Kidney (tissue), 14 donors: ENCODE data around the gene CPA4. TPM values are rescaled to one million over a fixed set of nuclear protein-coding genes. Genes with fewer than 3 reads are reported as not detected.

Experiments used
- DNase-seq, 5 donors: peaks; one replicate each; pipeline ENCODE4 v3.0.0-alpha.2; 2013 to 2020
- FAIRE-seq: peaks from 2 replicates; lab custom pipeline; 2012; peaks lifted over from hg19 to GRCh38; lab: Jason Lieb, UNC
- H3K27ac ChIP-seq, 2 donors: one replicate each; pipeline ENCODE4 v1.7.0; 2013; ENCODE audit warnings: low read depth in 2 of 2, low read length in 2 of 2, inconsistent platforms in 1 of 2
- H3K27me3 ChIP-seq: one replicate; pipeline ENCODE4 v1.7.1; 2013; ENCODE audit warnings: low read length, inconsistent platforms; ENCODE audit not compliant: control insufficient read depth, insufficient read depth
- H3K36me3 ChIP-seq, 3 donors: one replicate each; pipeline versions ENCODE4 v1.7.0 to v1.7.1; 2013; ENCODE audit warnings: low read length in 3 of 3, control low read depth in 1 of 3, inconsistent platforms in 1 of 3; ENCODE audit not compliant: insufficient read depth in 3 of 3, control insufficient read depth in 2 of 3
- H3K4me1 ChIP-seq, 3 donors: one replicate each; pipeline versions ENCODE4 v1.7.0 to v1.7.1; 2013; ENCODE audit warnings: low read length in 3 of 3, inconsistent platforms in 1 of 3, low read depth in 1 of 3; ENCODE audit not compliant: control insufficient read depth in 2 of 3, insufficient read depth in 2 of 3
- H3K4me3 ChIP-seq, 3 donors: one replicate each; pipeline versions ENCODE4 v1.7.0 to v1.8.1; 2013; ENCODE audit warnings: low read length in 3 of 3, control low read depth in 1 of 3, inconsistent platforms in 1 of 3
- H3K9ac ChIP-seq, 3 donors: one replicate each; pipeline versions ENCODE4 v1.7.0 to v1.7.1; 2013; ENCODE audit warnings: low read length in 3 of 3, control low read depth in 1 of 3, inconsistent platforms in 1 of 3
- H3K9me3 ChIP-seq, 3 donors: one replicate each; pipeline versions ENCODE4 v1.7.0 to v1.7.1; 2013; ENCODE audit warnings: low read length in 3 of 3, control low read depth in 1 of 3, inconsistent platforms in 1 of 3; ENCODE audit not compliant: control insufficient read depth in 2 of 3, insufficient read depth in 1 of 3
- intact Hi-C: fragments of 100-400 bp; cut with DNase I; formaldehyde crosslinking; loops from one replicate; pipeline ENCODE4 v1.11.1; 2022
- polyA plus RNA-seq: library from polyadenylated mRNA; stranded (reverse); fragments of 350-450 nt; fragmentation: Illumina TruSeq; extraction: RNeasy Lipid Tissue Mini Kit (QIAGEN cat#74804); gene quantifications from one replicate; pipeline ENCODE4 v1.2.3, GENCODE V29; 2014; ENCODE audit warnings: low read depth, low replicate concordance; ENCODE audit not compliant: insufficient read depth
- total RNA-seq: library from RNA; stranded (reverse); fragmentation: NEBNext Ultra II Directional; extraction: Animal tissue kit (Norgen Biotek cat#: 25700); gene quantifications from one replicate; pipeline ENCODE4 v1.2.1, GENCODE V29; 2021
- TF ChIP-seq, protein P1 (sequence below): IDR thresholded peaks from 3 replicates; pipeline ENCODE4 v1.5.1; 2012; ENCODE audit warnings: mild to moderate bottlenecking, moderate library complexity, borderline replicate concordance; ENCODE audit not compliant: insufficient read depth; ENCODE audit errors: extremely low read depth
- donor health status: control.
- donor health status: control.
- donor health status: control.
- donor health status: control.
- donor health status: control.
- donor health status: DM: yes; HTN: yes; CAD: no.
- donor health status: Normal renal cell carcinoma (clear cell type).

CPA4 gene
- total and polyA plus RNA-seq, 2 donors from 2014 or later: 1.1 TPM; not detected in 1

DNA sequence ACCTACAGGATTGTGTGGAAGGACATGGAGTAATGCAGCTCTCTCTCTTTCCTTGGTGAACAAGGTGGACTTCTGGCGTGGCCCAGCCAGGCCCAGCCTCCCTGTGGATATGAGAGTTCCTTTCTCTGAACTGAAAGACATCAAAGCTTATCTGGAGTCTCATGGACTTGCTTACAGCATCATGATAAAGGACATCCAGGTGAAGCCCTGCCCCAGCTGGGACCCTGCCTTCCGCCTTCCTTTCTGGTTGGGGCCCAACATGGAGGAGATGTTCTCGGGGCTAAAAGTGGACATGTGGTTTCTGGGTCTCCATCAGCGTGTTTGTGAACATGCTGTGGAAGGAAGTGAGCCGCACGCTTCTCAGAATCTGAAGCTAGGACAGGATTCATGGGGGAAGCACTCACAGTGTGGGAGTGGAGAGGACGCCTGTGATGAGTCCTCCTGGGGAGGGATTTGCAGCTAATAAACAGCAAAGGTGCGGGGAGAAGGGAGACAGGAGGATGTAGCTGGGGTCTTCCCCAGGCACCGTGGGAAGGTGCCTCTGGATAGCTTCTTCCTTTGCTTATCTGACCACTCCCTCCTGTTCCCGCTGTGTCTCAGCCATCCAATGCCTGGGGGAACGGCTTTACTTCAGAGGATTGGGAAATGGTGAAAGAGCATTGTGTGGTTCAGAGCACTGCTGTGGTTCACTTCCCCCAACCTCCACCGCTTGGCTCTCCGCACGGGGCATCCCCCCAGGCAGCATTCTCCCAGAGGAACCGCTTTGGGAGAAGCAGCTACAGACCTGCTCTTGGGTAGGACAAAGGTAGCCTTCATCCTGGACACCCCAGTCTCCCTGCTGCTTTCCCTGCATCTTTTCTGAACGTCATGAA, 57.2 kb downstream of the CPA4 start:
- Histone ChIP-seq H3K27me3 (no peaks in the 10 kb centered on the region), H3K4me3 (peak overlapping the region in 1 of 3 donors; percentile 3), H3K9ac (no peak overlapping the region), H3K27ac (no peak overlapping the region), H3K9me3 (no peaks in the 10 kb centered on the region), H3K36me3 (no peaks in the 10 kb centered on the region), H3K4me1 (peaks cover 4 to 5% (median 4%) of the 10 kb centered on the region in 3 donors)
- intact Hi-C loops: no loop called here
- TF ChIP-seq, protein P1, sequence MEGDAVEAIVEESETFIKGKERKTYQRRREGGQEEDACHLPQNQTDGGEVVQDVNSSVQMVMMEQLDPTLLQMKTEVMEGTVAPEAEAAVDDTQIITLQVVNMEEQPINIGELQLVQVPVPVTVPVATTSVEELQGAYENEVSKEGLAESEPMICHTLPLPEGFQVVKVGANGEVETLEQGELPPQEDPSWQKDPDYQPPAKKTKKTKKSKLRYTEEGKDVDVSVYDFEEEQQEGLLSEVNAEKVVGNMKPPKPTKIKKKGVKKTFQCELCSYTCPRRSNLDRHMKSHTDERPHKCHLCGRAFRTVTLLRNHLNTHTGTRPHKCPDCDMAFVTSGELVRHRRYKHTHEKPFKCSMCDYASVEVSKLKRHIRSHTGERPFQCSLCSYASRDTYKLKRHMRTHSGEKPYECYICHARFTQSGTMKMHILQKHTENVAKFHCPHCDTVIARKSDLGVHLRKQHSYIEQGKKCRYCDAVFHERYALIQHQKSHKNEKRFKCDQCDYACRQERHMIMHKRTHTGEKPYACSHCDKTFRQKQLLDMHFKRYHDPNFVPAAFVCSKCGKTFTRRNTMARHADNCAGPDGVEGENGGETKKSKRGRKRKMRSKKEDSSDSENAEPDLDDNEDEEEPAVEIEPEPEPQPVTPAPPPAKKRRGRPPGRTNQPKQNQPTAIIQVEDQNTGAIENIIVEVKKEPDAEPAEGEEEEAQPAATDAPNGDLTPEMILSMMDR: no peak
- DNase-seq (peak in 3 of 5 donors; percentile 35 to 58 (median 48)), FAIRE-seq (no peak)

GRCh38 chr7:130350945-130351790, 58.2 kb downstream of the CPA4 start:
- intact Hi-C loops: no loop called here
- DNase-seq (peak in 3 of 5 donors; percentile 39 to 68 (median 64)), FAIRE-seq (no peak)
- no peak overlapping the region for H3K9ac ChIP-seq
- H3K4me3 ChIP-seq: no peak overlapping the region
- no peaks in the 10 kb centered on the region for H3K27me3 ChIP-seq
- peaks cover 4 to 11% (median 8%) of the 10 kb centered on the region in 3 donors for H3K4me1 ChIP-seq
- peak overlapping the region in 1 of 2 donors; percentile 11 for H3K27ac ChIP-seq
- H3K9me3 ChIP-seq: no peaks in the 10 kb centered on the region
- TF ChIP-seq, protein P1: no peak
- no peaks in the 10 kb centered on the region for H3K36me3 ChIP-seq

- H3K4me1 ChIP-seq: peaks cover 7 to 13% (median 11%) of the 10 kb centered on the region in 3 donors
- H3K36me3 ChIP-seq: no peaks in the 10 kb centered on the region
- FAIRE-seq (no peak), DNase-seq (no peak)
- no peaks in the 10 kb centered on the region for H3K9me3 ChIP-seq
- TF ChIP-seq, protein P1: no peak
- peak overlapping the region in 1 of 2 donors; percentile 11 for H3K27ac ChIP-seq
- H3K9ac ChIP-seq: no peak overlapping the region
- intact Hi-C loops: no loop called here
- H3K27me3 ChIP-seq: no peaks in the 10 kb centered on the region
- H3K4me3 ChIP-seq: no peak overlapping the region
Measured at GRCh38 chr7:130351791-130352090, 58.8 kb downstream of the CPA4 start.
